ENCODE data around the gene KAT5.
"Not testable (repeated sequence)": the region's sequence is repeated elsewhere in the genome, so short reads cannot be mapped to it uniquely, and the experiment has no call there.

Gene KAT5

DNA sequence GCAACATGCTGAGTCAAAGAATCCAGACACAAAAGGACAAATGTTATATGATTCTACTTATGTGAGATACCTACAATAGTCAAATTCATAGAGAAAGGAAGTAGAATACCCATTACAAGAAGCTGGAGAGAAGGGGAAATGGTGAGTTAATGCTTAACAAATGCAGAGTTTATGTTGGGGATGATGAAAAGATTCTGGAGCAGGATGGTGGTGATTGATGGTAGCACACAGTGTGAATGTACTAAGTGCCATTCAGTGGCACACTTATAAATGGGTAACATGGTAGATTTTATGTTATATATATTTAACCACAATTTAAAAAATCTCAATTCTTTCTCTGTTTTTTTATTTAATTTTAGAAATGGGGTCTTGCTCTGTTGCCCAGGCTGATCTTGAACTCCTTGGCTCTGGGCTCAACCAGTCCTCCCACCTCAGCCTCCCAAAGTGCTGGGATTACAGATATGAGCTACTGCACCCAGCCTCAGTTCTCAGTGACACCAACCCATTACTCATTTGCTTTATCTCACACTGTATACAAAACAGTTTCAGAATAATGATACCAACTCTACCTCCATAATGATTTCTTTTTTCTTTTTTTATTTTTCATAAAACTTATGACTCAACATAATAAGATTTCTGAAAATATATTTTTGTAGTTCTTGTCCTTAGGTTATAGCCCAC, 39.7 kb upstream of the KAT5 start:
- TF ChIP-seq, protein P1, sequence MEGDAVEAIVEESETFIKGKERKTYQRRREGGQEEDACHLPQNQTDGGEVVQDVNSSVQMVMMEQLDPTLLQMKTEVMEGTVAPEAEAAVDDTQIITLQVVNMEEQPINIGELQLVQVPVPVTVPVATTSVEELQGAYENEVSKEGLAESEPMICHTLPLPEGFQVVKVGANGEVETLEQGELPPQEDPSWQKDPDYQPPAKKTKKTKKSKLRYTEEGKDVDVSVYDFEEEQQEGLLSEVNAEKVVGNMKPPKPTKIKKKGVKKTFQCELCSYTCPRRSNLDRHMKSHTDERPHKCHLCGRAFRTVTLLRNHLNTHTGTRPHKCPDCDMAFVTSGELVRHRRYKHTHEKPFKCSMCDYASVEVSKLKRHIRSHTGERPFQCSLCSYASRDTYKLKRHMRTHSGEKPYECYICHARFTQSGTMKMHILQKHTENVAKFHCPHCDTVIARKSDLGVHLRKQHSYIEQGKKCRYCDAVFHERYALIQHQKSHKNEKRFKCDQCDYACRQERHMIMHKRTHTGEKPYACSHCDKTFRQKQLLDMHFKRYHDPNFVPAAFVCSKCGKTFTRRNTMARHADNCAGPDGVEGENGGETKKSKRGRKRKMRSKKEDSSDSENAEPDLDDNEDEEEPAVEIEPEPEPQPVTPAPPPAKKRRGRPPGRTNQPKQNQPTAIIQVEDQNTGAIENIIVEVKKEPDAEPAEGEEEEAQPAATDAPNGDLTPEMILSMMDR (IDR thresholded peaks at IDR 0.05; ENCODE audit: insufficient read depth, low read length, poor library complexity, severe bottlenecking): no peak
- no peak for TF ChIP-seq EZH2phosphoT487 (conservative IDR thresholded peaks at IDR 0.05; ENCODE audit: low read length)
- no peaks in the 10 kb centered on the region for H4K20me1 ChIP-seq (ENCODE audit: low read depth, low read length)
- no peak overlapping the region for H2AFZ ChIP-seq (ENCODE audit: low read depth, low read length, severe bottlenecking)
- no peak overlapping the region for H3K9ac ChIP-seq (ENCODE audit: low read length)
- no peaks in the 10 kb centered on the region for H3K79me2 ChIP-seq (ENCODE audit: insufficient read depth, low read length)
- no peaks in the 10 kb centered on the region for H3F3A ChIP-seq (ENCODE audit: insufficient read depth)
- H3K9me2 ChIP-seq (replicated peaks; ENCODE audit: insufficient read depth, low read length): no peaks in the 10 kb centered on the region
- H3K4me2 ChIP-seq (ENCODE audit: low read depth, low read length, poor library complexity, severe bottlenecking): no peak overlapping the region
- H3K27ac ChIP-seq (ENCODE audit: low read depth, low read length): no peak overlapping the region
- no peaks in the 10 kb centered on the region for H3K9me3 ChIP-seq (ENCODE audit: insufficient read depth, low read length)
- H3K4me3 ChIP-seq (ENCODE audit: insufficient read depth, low read length, poor library complexity, severe bottlenecking): no peak overlapping the region
- H3K36me3 ChIP-seq (ENCODE audit: low read length): no peaks in the 10 kb centered on the region
- H3K27me3 ChIP-seq (ENCODE audit: low read length): no peaks in the 10 kb centered on the region

- TF ChIP-seq, protein P1 (IDR thresholded peaks at IDR 0.05; ENCODE audit: insufficient read depth, low read length, poor library complexity, severe bottlenecking): no peak
- TF ChIP-seq EZH2phosphoT487 (conservative IDR thresholded peaks at IDR 0.05; ENCODE audit: low read length): no peak
These were observed 39.1 kb upstream of the KAT5 start for GRCh38 chr11:65672982-65673381.

DNA sequence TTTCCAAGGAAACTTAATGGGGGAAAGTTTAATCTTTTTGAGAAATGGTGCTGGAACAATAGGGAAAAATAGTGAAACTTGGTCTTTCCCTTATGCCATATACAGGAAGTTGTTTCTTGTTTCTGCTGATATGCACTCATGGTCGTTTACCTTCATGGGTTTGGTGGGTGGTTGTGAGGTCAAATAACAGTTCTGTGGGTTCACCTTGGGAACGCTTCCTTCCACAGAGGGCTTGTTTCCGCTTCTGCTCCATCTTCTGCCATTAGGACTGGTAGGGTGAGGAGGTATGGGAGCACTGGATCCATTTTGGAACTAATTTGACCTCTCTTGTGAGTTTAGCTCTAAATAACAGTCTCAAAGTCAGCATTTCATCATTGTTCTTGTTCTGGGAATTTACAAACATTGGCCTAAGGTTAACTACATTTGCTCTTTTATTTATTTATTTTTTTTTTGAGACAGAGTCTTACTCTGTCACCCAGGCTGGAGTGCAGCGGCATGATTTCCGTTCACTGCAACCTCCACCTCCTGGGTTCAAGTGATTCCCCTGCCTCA, 31.8 kb upstream of the KAT5 start:
- Histone ChIP-seq H3K27me3 (ENCODE audit: low read length) (no peaks in the 10 kb centered on the region), H3F3A (ENCODE audit: insufficient read depth) (no peaks in the 10 kb centered on the region), H3K4me2 (ENCODE audit: low read depth, low read length, poor library complexity, severe bottlenecking) (no peak overlapping the region), H3K9ac (ENCODE audit: low read length) (no peak overlapping the region), H3K9me2 (replicated peaks; ENCODE audit: insufficient read depth, low read length) (no peaks in the 10 kb centered on the region), H4K20me1 (ENCODE audit: low read depth, low read length) (no peaks in the 10 kb centered on the region), H2AFZ (ENCODE audit: low read depth, low read length, severe bottlenecking) (no peak overlapping the region), H3K4me3 (ENCODE audit: insufficient read depth, low read length, poor library complexity, severe bottlenecking) (no peak overlapping the region), H3K79me2 (ENCODE audit: insufficient read depth, low read length) (no peaks in the 10 kb centered on the region), H3K36me3 (ENCODE audit: low read length) (no peaks in the 10 kb centered on the region), H3K9me3 (ENCODE audit: insufficient read depth, low read length) (no peaks in the 10 kb centered on the region), H3K27ac (ENCODE audit: low read depth, low read length) (no peak overlapping the region)
- TF ChIP-seq, protein P1 (IDR thresholded peaks at IDR 0.05; ENCODE audit: insufficient read depth, low read length, poor library complexity, severe bottlenecking): no peak
- TF ChIP-seq EZH2phosphoT487 (conservative IDR thresholded peaks at IDR 0.05; ENCODE audit: low read length): no peak

More at GRCh38 chr11:65672982-65673381, 39.1 kb upstream of the KAT5 start:
- no peaks in the 10 kb centered on the region for H3K27me3 ChIP-seq (ENCODE audit: low read length)
- no peak overlapping the region for H3K4me2 ChIP-seq (ENCODE audit: low read depth, low read length, poor library complexity, severe bottlenecking)
- H4K20me1 ChIP-seq (ENCODE audit: low read depth, low read length): no peaks in the 10 kb centered on the region
- no peak overlapping the region for H3K9ac ChIP-seq (ENCODE audit: low read length)
- H3K36me3 ChIP-seq (ENCODE audit: low read length): no peaks in the 10 kb centered on the region
- no peak overlapping the region for H3K27ac ChIP-seq (ENCODE audit: low read depth, low read length)
- H2AFZ ChIP-seq (ENCODE audit: low read depth, low read length, severe bottlenecking): no peak overlapping the region
- H3K9me2 ChIP-seq (replicated peaks; ENCODE audit: insufficient read depth, low read length): no peaks in the 10 kb centered on the region
- no peak overlapping the region for H3K4me3 ChIP-seq (ENCODE audit: insufficient read depth, low read length, poor library complexity, severe bottlenecking)
- H3K79me2 ChIP-seq (ENCODE audit: insufficient read depth, low read length): no peaks in the 10 kb centered on the region
- H3K9me3 ChIP-seq (ENCODE audit: insufficient read depth, low read length): no peaks in the 10 kb centered on the region
- no peaks in the 10 kb centered on the region for H3F3A ChIP-seq (ENCODE audit: insufficient read depth)

DNA sequence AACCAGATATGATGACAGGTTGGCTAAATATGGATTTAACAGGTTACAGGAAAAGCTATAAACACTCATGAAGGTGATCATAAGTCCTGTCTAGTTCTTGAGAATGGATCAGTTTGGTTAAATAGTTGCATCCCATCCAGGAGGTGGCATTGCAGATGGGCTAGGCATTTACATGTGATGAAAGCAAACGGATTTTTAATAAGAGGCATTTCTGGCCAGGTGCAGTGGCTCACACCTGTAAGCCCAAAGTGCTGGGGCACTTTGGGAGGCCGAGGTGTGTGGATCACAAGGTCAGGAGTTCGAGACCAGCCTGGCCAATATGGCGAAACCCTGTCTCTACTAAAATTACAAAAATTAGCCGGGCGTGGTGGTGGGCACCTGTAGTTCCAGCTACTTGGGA, 28.6 kb upstream of the KAT5 start:
- H3K9me3 ChIP-seq (ENCODE audit: insufficient read depth, low read length); H3K27ac ChIP-seq (ENCODE audit: low read depth, low read length); H3K4me3 ChIP-seq (ENCODE audit: insufficient read depth, low read length, poor library complexity, severe bottlenecking); H3K36me3 ChIP-seq (ENCODE audit: low read length); H3K9ac ChIP-seq (ENCODE audit: low read length); H3F3A ChIP-seq (ENCODE audit: insufficient read depth); H3K4me2 ChIP-seq (ENCODE audit: low read depth, low read length, poor library complexity, severe bottlenecking); H3K9me2 ChIP-seq (replicated peaks; ENCODE audit: insufficient read depth, low read length); H3K27me3 ChIP-seq (ENCODE audit: low read length); H2AFZ ChIP-seq (ENCODE audit: low read depth, low read length, severe bottlenecking); H4K20me1 ChIP-seq (ENCODE audit: low read depth, low read length); H3K79me2 ChIP-seq (ENCODE audit: insufficient read depth, low read length): not testable (repeated sequence)

Measured in SU-DHL-6 (cell line).